ENCODE measurements around the gene SLC17A9.
A peak's percentile ranks its signal among the peaks of the same experiment; 100 is the strongest.

Gene SLC17A9

GRCh38 chr20:62972845-62973745 lies 20.6 kb downstream of the SLC17A9 start:
- no peaks in the 10 kb centered on the region for H3K36me3 ChIP-seq (ENCODE audit: control insufficient read depth, insufficient read depth, low read length)
- peak overlapping the region; percentile 42; the same call in 1 of the 2 replicates for H3K4me3 ChIP-seq (ENCODE audit: low read depth, low read length)
- H3K9me3 ChIP-seq (ENCODE audit: control insufficient read depth, insufficient read depth, low read length) = no peaks in the 10 kb centered on the region
- H3K4me1 ChIP-seq (ENCODE audit: control insufficient read depth, insufficient read depth, low read length) = peaks cover 17% of the 10 kb centered on the region
- no peak overlapping the region for H3K27ac ChIP-seq (ENCODE audit: low read depth, low read length)
- H3K27me3 ChIP-seq (ENCODE audit: control insufficient read depth, insufficient read depth, low read length) = peaks cover 40% of the 10 kb centered on the region
- no peak overlapping the region for H3K9ac ChIP-seq (ENCODE audit: low read depth, low read length)

DNA sequence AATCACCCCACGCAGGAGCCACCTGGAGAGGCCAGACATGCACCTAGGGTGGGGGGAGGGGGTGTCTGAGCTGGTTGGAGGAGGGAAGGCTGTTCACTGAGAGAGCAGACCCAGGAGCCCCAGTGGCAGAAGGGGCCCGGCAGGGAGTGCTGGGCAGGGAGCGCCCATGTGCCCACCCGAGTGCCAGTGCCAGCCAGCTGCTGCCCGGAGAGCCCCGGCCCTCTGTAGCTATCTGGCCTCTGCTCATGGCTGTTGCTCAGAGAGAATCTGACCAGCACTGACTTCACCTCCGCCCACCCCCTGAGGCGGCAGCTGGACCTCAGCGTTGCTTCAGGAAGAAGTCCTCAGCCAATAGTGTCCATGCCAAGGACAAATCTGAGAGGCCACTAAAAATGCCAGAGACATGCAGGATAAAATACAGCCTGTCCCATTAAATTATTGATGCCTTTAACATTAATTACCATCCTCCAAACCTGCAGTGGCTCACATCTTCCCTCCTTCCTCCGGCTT lies 22.8 kb downstream of the SLC17A9 start:
- no peak overlapping the region for H3K4me3 ChIP-seq (ENCODE audit: low read depth, low read length)
- no peaks in the 10 kb centered on the region for H3K9me3 ChIP-seq (ENCODE audit: control insufficient read depth, insufficient read depth, low read length)
- peaks cover 17% of the 10 kb centered on the region for H3K4me1 ChIP-seq (ENCODE audit: control insufficient read depth, insufficient read depth, low read length)
- H3K9ac ChIP-seq (ENCODE audit: low read depth, low read length) = no peak overlapping the region
- H3K27me3 ChIP-seq (ENCODE audit: control insufficient read depth, insufficient read depth, low read length) = peaks cover 40% of the 10 kb centered on the region
- no peak overlapping the region for H3K27ac ChIP-seq (ENCODE audit: low read depth, low read length)
- H3K36me3 ChIP-seq (ENCODE audit: control insufficient read depth, insufficient read depth, low read length) = no peaks in the 10 kb centered on the region

DNA sequence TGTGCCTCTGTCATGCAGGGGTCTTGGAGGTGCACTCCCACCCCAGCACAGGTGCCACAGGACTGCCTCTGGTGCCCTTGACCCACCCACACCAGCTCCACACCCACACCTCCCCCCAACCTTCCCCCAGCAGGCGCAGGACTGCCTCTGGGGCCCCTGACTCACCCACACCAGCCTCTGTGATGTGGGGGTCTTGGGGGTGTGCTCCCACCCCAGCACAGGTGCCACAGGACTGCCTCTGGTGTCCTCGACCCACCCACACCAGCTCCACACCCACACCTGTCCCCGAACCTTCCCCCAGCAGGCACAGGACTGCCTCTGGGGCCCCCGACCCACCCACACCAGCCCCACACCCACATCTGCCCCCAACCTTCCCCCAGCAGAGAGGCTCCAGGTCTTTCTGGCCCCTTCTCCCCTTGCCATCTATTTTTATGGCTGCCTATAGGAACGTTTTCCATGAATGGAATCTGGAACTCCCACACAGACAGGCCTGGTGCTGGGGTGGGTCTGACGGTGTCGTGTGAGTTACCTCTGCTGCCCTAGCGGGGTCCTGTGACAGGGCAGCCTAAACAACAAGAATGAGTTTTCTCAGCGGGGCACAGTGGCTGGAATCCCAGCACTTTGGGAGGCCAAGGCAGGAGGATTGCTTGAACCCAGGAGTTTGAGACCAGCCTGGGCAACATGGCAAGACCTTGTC lies 23.5 kb downstream of the SLC17A9 start:
- H3K4me3 ChIP-seq (ENCODE audit: low read depth, low read length) = no peak overlapping the region
- no peak overlapping the region for H3K9ac ChIP-seq (ENCODE audit: low read depth, low read length)
- no peaks in the 10 kb centered on the region for H3K36me3 ChIP-seq (ENCODE audit: control insufficient read depth, insufficient read depth, low read length)
- H3K27me3 ChIP-seq (ENCODE audit: control insufficient read depth, insufficient read depth, low read length) = peaks cover 40% of the 10 kb centered on the region
- H3K27ac ChIP-seq (ENCODE audit: low read depth, low read length) = no peak overlapping the region
- H3K9me3 ChIP-seq (ENCODE audit: control insufficient read depth, insufficient read depth, low read length) = no peaks in the 10 kb centered on the region
- peaks cover 17% of the 10 kb centered on the region for H3K4me1 ChIP-seq (ENCODE audit: control insufficient read depth, insufficient read depth, low read length)

DNA sequence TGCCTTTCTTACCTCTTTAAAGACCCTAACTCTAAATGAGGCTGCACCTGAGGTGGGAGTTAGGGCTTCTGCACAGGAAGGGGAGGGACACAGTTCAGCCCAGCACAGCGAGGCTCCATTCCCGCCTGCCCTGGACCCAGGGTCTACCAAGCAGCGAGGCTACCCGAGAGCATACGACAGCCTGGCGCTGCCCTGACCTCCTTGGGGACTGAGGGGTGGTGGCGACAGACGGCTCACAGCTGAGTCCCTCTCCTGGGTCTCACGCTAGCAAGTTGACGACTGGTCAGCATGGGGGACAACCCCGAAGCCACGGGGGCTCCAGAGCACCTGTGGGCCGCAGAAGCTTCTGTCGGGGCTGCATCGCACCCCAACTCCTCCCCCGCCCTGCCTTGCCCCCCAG lies 24.4 kb downstream of the SLC17A9 start:
- Histone ChIP-seq H3K9me3 (ENCODE audit: control insufficient read depth, insufficient read depth, low read length) (no peaks in the 10 kb centered on the region), H3K36me3 (ENCODE audit: control insufficient read depth, insufficient read depth, low read length) (no peaks in the 10 kb centered on the region), H3K4me1 (ENCODE audit: control insufficient read depth, insufficient read depth, low read length) (peaks cover 17% of the 10 kb centered on the region), H3K4me3 (ENCODE audit: low read depth, low read length) (no peak overlapping the region), H3K9ac (ENCODE audit: low read depth, low read length) (no peak overlapping the region), H3K27me3 (ENCODE audit: control insufficient read depth, insufficient read depth, low read length) (peaks cover 40% of the 10 kb centered on the region), H3K27ac (ENCODE audit: low read depth, low read length) (no peak overlapping the region)

DNA sequence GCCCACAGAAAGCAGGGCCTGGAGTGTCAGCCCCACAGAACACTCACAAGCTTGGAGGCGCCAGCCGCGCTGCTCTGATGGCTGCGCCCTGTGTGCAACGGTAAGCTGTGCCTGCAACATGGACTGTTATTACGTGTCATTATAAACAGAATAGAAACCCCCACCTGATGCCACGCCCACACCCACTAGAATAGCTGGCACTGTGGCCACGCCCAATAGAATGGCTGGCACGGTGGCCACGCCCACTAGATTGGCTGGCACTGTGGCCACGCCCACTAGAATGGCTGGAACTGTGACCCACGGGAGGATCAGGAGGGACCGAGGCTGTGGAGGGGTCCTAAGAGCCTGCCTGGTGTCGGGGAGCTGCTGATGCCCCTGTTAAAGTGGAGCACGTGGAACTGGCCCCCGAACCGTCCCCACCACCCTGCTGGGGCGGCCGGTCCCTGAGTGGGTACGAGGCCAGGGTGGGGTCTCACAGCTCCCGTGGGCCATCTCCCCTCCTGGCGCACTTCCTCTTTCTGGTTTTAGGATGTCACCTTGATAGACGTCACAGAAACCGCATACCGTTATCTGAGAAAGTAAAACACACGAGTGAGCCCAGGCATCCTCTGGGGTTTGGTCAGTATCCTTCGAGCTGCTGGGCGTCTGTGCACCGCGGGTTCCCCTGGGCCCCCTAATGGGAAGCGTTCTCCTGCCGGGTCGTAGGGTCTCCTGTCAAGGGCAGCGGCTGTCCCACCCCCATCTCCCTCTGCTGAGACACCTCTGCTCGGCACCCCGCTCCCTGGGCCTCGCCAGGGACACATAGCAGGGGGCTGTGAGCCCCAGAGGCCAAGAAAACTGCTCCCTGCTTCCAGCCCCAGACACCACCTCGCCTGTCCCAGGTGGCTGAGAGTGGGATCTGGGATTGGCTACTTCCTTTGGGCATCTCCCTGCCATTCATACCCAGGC lies 25.4 kb downstream of the SLC17A9 start:
- Histone ChIP-seq H3K36me3 (ENCODE audit: control insufficient read depth, insufficient read depth, low read length) (no peaks in the 10 kb centered on the region), H3K27ac (ENCODE audit: low read depth, low read length) (no peak overlapping the region), H3K4me1 (ENCODE audit: control insufficient read depth, insufficient read depth, low read length) (peaks cover 23% of the 10 kb centered on the region), H3K4me3 (ENCODE audit: low read depth, low read length) (no peak overlapping the region), H3K27me3 (ENCODE audit: control insufficient read depth, insufficient read depth, low read length) (peaks cover 33% of the 10 kb centered on the region), H3K9ac (ENCODE audit: low read depth, low read length) (no peak overlapping the region), H3K9me3 (ENCODE audit: control insufficient read depth, insufficient read depth, low read length) (no peaks in the 10 kb centered on the region)

- Histone ChIP-seq H3K27me3 (ENCODE audit: control insufficient read depth, insufficient read depth, low read length) (peaks cover 26% of the 10 kb centered on the region), H3K9ac (ENCODE audit: low read depth, low read length) (no peak overlapping the region), H3K4me3 (ENCODE audit: low read depth, low read length) (no peak overlapping the region), H3K36me3 (ENCODE audit: control insufficient read depth, insufficient read depth, low read length) (no peaks in the 10 kb centered on the region), H3K4me1 (ENCODE audit: control insufficient read depth, insufficient read depth, low read length) (peaks cover 17% of the 10 kb centered on the region), H3K9me3 (ENCODE audit: control insufficient read depth, insufficient read depth, low read length) (no peaks in the 10 kb centered on the region), H3K27ac (ENCODE audit: low read depth, low read length) (no peak overlapping the region)
Observed at GRCh38 chr20:62978561-62978943, 26.0 kb downstream of the SLC17A9 start.

DNA sequence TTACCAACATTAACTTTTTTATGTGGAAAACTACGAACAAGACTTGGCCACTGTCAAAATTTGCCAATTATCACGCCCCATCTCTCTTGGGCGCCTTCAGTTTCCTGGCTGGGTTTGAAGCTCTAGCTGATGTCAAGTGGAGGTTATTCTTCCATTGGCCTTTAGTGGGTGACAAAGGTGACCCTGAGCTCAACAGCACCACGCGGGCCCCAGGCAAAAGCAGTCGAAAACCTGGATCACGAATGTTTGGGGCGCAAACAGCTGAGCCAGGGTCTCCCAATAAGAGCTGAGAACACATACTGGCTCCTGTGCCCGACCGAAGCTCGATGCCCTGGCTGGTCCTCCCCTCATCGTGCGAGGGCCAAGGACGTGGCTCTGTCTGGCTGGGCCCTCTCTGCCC lies 26.8 kb downstream of the SLC17A9 start:
- no peak overlapping the region for H3K9ac ChIP-seq (ENCODE audit: low read depth, low read length)
- H3K4me1 ChIP-seq (ENCODE audit: control insufficient read depth, insufficient read depth, low read length) = peaks cover 14% of the 10 kb centered on the region
- peaks cover 20% of the 10 kb centered on the region for H3K27me3 ChIP-seq (ENCODE audit: control insufficient read depth, insufficient read depth, low read length)
- no peak overlapping the region for H3K4me3 ChIP-seq (ENCODE audit: low read depth, low read length)
- no peak overlapping the region for H3K27ac ChIP-seq (ENCODE audit: low read depth, low read length)
- H3K36me3 ChIP-seq (ENCODE audit: control insufficient read depth, insufficient read depth, low read length) = no peaks in the 10 kb centered on the region
- H3K9me3 ChIP-seq (ENCODE audit: control insufficient read depth, insufficient read depth, low read length) = no peaks in the 10 kb centered on the region

GRCh38 chr20:62979876-62980373 lies 27.4 kb downstream of the SLC17A9 start:
- no peak overlapping the region for H3K27ac ChIP-seq (ENCODE audit: low read depth, low read length)
- no peak overlapping the region for H3K9ac ChIP-seq (ENCODE audit: low read depth, low read length)
- H3K27me3 ChIP-seq (ENCODE audit: control insufficient read depth, insufficient read depth, low read length) = peaks cover 14% of the 10 kb centered on the region
- H3K4me1 ChIP-seq (ENCODE audit: control insufficient read depth, insufficient read depth, low read length) = peaks cover 11% of the 10 kb centered on the region
- H3K4me3 ChIP-seq (ENCODE audit: low read depth, low read length) = no peak overlapping the region
- no peaks in the 10 kb centered on the region for H3K9me3 ChIP-seq (ENCODE audit: control insufficient read depth, insufficient read depth, low read length)
- no peaks in the 10 kb centered on the region for H3K36me3 ChIP-seq (ENCODE audit: control insufficient read depth, insufficient read depth, low read length)

- no peak overlapping the region for H3K9ac ChIP-seq (ENCODE audit: low read depth, low read length)
- no peak overlapping the region for H3K4me3 ChIP-seq (ENCODE audit: low read depth, low read length)
- H3K36me3 ChIP-seq (ENCODE audit: control insufficient read depth, insufficient read depth, low read length) = no peaks in the 10 kb centered on the region
- H3K9me3 ChIP-seq (ENCODE audit: control insufficient read depth, insufficient read depth, low read length) = no peaks in the 10 kb centered on the region
- H3K27ac ChIP-seq (ENCODE audit: low read depth, low read length) = no peak overlapping the region
- H3K4me1 ChIP-seq (ENCODE audit: control insufficient read depth, insufficient read depth, low read length) = peaks cover 10% of the 10 kb centered on the region; the same call in 1 of the 2 replicates
- peaks cover 9% of the 10 kb centered on the region; the same call in 1 of the 2 replicates for H3K27me3 ChIP-seq (ENCODE audit: control insufficient read depth, insufficient read depth, low read length)
Observed at GRCh38 chr20:62980380-62980960, 28.0 kb downstream of the SLC17A9 start.

DNA sequence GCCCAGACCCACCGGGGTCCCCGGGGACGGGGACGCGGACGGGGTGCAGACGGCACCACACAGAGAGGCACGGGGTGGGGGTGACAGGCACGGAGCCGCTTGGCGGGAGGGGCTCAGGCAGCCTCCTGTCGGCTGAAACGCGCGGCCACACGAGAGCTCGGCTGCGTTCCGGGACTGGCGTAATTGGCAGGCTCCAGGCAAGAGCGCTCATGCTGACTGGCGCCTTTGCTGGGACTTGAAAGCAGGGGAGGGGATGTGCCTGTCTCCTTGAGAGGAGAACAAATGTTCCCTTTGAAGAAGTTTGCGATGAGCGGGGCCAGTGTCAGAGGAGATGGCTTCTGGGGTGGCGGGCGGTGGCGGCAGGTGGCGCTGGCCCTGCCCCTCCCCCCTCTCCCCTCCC lies 28.5 kb downstream of the SLC17A9 start:
- no peak overlapping the region for H3K9ac ChIP-seq (ENCODE audit: low read depth, low read length)
- H3K4me1 ChIP-seq (ENCODE audit: control insufficient read depth, insufficient read depth, low read length) = peaks cover 10% of the 10 kb centered on the region; the same call in 1 of the 2 replicates
- H3K4me3 ChIP-seq (ENCODE audit: low read depth, low read length) = no peak overlapping the region
- no peak overlapping the region for H3K27ac ChIP-seq (ENCODE audit: low read depth, low read length)
- H3K9me3 ChIP-seq (ENCODE audit: control insufficient read depth, insufficient read depth, low read length) = no peaks in the 10 kb centered on the region
- H3K27me3 ChIP-seq (ENCODE audit: control insufficient read depth, insufficient read depth, low read length) = peaks cover 5% of the 10 kb centered on the region; the same call in 1 of the 2 replicates
- no peaks in the 10 kb centered on the region for H3K36me3 ChIP-seq (ENCODE audit: control insufficient read depth, insufficient read depth, low read length)

Data from HUES48 (cell line).